GM18505 (cell line): ENCODE results near the gene KDM8.
"Not testable (repeated sequence)": the region's sequence is repeated elsewhere in the genome, so short reads cannot be mapped to it uniquely, and the experiment has no call there.

Experiments
- ATAC-seq: cut with Tn5 transposase; IDR thresholded peaks from one replicate; pipeline ENCODE4 v1.9.1; 2021; ENCODE audit not compliant: unreplicated experiment
- POLR2A ChIP-seq: IDR thresholded peaks from 4 replicates; pipeline ENCODE4 v1.6.1; 2011; ENCODE audit warnings: borderline replicate concordance; ENCODE audit not compliant: insufficient read depth, insufficient read length; ENCODE audit errors: extremely low read depth

KDM8 gene

DNA sequence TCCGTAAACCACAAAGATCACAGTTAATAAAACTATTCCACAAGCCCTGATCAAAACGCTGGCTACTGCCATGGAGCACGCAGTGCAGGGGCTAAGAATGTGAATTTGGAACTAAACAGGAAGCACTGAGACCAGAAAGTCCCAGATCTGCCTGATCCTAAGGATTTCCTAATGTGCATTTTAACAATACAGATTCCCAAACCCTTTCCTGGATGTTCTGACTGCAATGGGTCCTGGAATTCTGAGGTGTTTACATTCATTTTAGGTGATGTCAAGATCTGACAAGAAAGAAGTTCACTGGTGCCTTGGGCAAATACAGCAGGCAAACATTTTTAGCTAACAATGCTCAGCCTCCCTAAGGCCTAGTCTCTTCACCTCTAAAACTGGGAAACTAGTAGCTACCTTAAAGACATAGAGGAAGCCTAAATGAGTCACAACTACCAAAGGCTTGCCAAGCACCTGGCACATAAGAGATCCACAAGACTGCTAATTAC is 55.0 kb downstream of the KDM8 start:
- TF ChIP-seq POLR2A, result no peak
- no peak for ATAC-seq

- no peak for TF ChIP-seq POLR2A
- ATAC-seq, result no peak
Measured at GRCh38 chr16:27259710-27260109, 56.4 kb downstream of the KDM8 start.

DNA sequence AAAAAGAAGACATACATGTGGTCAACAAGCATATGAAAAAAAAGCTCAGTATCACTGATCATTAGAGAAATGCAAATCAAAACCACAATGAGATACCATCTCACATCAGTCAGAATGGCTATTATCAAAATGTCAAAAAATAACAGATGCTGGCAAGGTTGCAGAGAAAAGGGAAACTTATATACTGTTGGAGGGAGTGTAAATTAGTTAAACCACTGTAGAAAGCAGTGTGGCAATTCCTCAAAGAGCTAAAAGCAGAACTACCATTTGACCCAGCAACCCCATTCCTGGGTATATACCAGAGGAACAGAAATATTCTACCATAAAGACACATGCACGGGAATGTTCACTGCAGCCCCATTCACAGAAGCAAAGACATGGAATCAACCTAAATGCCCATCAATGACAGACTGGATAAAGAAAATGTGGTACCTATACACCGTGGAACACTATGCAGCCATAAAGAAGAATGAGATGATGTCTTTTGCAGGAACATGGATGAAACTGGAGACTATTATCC is 59.6 kb downstream of the KDM8 start:
- ATAC-seq, result not testable (repeated sequence)

DNA sequence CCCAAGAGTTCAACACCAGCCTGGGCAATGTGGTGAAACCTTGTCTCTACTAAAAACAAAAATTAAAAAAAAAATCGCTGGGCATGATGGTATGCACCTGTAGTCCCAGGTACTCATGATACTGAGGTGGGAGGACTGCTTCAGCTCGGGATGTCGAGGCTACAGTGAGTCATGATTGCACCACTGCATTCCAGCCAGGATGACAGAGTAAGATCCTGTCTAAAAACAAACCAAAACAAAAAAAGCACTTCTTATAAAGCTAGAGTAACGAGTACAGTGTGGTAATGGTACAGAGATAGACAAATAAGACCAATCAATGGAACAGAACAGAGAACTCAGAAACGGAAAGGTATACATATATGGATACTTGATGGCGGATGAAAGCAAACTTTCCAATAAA is 60.8 kb downstream of the KDM8 start:
- no peak for ATAC-seq
- no peak for TF ChIP-seq POLR2A

GRCh38 chr16:27265982-27266381 is 62.7 kb downstream of the KDM8 start:
- TF ChIP-seq POLR2A, result no peak
- no peak for ATAC-seq

GRCh38 chr16:27267037-27267677 is 63.8 kb downstream of the KDM8 start:
- ATAC-seq, result no peak

GRCh38 chr16:27268376-27269299 is 65.3 kb downstream of the KDM8 start, which contains the start of gene NSMCE1:
TSS of gene NSMCE1 (minus strand) at chr16:27268772. CDS start at chr16:27257570, 11,202 bp downstream.
- ATAC-seq, result peak; percentile 93
- TF ChIP-seq POLR2A, result peak; percentile 96

More at GRCh38 chr16:27267037-27267677, 63.8 kb downstream of the KDM8 start:
- TF ChIP-seq POLR2A, result no peak

GRCh38 chr16:27269300-27270150 is 66.2 kb downstream of the KDM8 start:
- TF ChIP-seq POLR2A, result no peak
- no peak for ATAC-seq

GRCh38 chr16:27270349-27270748 is 67.0 kb downstream of the KDM8 start:
- TF ChIP-seq POLR2A, result no peak
- ATAC-seq, result no peak
